Natural killer cell (primary cell): ENCODE data around the gene SGO1. TPM values are rescaled to one million over a fixed set of nuclear protein-coding genes. Genes with fewer than 3 reads are reported as not detected.

Experiments
- ATAC-seq, 3 donors: fragments of 150-1000 bp in 2 of 3; fragments of 200-7000 bp in 1 of 3; cut with Tn5 transposase; 1 replicate in 1 of 3; 2 replicates in 2 of 3; pipeline ENCODE4 v1.10.0; 2021; ENCODE audit warnings: mild to moderate bottlenecking in 2 of 3, moderate library complexity in 2 of 3
- DNase-seq, 2 donors: peaks; one replicate each; pipeline versions ENCODE4 v3.0.0 to v3.0.0-alpha.2; 2013 to 2021; ENCODE audit warnings: mixed read lengths in 1 of 2
- H3K27ac ChIP-seq: one replicate; pipeline ENCODE4 v1.5.1; 2013; ENCODE audit warnings: mild to moderate bottlenecking, low read length
- H3K27me3 ChIP-seq: one replicate; pipeline ENCODE4 v1.6.1; 2013; ENCODE audit warnings: low read length; ENCODE audit not compliant: control insufficient read depth, insufficient read depth
- H3K36me3 ChIP-seq: one replicate; pipeline ENCODE4 v1.6.1; 2013; ENCODE audit warnings: low read length; ENCODE audit not compliant: control insufficient read depth, insufficient read depth
- H3K4me1 ChIP-seq: one replicate; pipeline ENCODE4 v1.6.1; 2013; ENCODE audit warnings: low read length; ENCODE audit not compliant: control insufficient read depth, insufficient read depth
- H3K4me3 ChIP-seq: one replicate; pipeline ENCODE4 v1.5.1; 2013; ENCODE audit warnings: low read length
- H3K9me3 ChIP-seq: one replicate; pipeline ENCODE4 v1.6.1; 2013; ENCODE audit warnings: low read length; ENCODE audit not compliant: control insufficient read depth, insufficient read depth
- H3K27ac Mint-ChIP-seq, 2 donors: one replicate each; pipeline ENCODE4 v1.8.0; 2022; ENCODE audit warnings: mild to moderate bottlenecking in 2 of 2, mixed read lengths in 2 of 2, moderate library complexity in 1 of 2
- H3K27me3 Mint-ChIP-seq, 2 donors: one replicate each; pipeline ENCODE4 v1.8.0; 2022; ENCODE audit warnings: low read depth in 2 of 2, mixed read lengths in 2 of 2
- H3K36me3 Mint-ChIP-seq: one replicate; pipeline ENCODE4 v1.8.0; 2022; ENCODE audit warnings: mixed read lengths
- H3K4me1 Mint-ChIP-seq, 2 donors: one replicate each; pipeline ENCODE4 v1.8.0; 2022; ENCODE audit warnings: mixed read lengths in 2 of 2
- H3K4me3 Mint-ChIP-seq: one replicate; pipeline ENCODE4 v1.8.0; 2022; ENCODE audit warnings: mild to moderate bottlenecking, moderate library complexity, mixed read lengths
- H3K9me3 Mint-ChIP-seq, 2 donors: one replicate each; pipeline ENCODE4 v1.8.0; 2022; ENCODE audit warnings: mixed read lengths in 2 of 2
- WGBS: methylation state at CpG from one replicate; pipeline ENCODE4 v1.1.7; 2013; ENCODE audit warnings: missing lambda C conversion rate; ENCODE audit not compliant: insufficient coverage; 5-methylcytosine and 5-hydroxymethylcytosine counted together
- intact Hi-C: fragments of 100-400 bp; cut with micrococcal nuclease; formaldehyde crosslinking; loops from one replicate; pipeline ENCODE4 v1.14.2; 2022
- total RNA-seq, 4 donors: library from RNA; stranded (reverse); fragments of 120-200 nt in 1 of 4; gene quantifications; one replicate each; pipeline versions ENCODE4 v1.2.3 to v1.2.4, GENCODE V29; 2013 to 2022
- TF ChIP-seq, protein P1 (sequence below): fragments of 200-600 bp; IDR thresholded peaks from one replicate; pipeline ENCODE4 v1.8.0; 2022; ENCODE audit warnings: antibody characterized with exemption

Gene SGO1
- total RNA-seq, 3 donors from 2014 or later (not counting 1 experiment from before 2014, with no cell fraction given): 0.55 to 1.4 (median 0.94) TPM

- WGBS: 94% methylated on average over 7 of the region's 7 CpGs
- DNase-seq: no peak
- ATAC-seq: no peak
- Histone ChIP-seq H3K9me3 (no peaks in the 10 kb centered on the region), H3K27ac (no peak overlapping the region), H3K4me3 (no peak overlapping the region), H3K36me3 (peaks cover 56% of the 10 kb centered on the region), H3K4me1 (peaks cover 3% of the 10 kb centered on the region), H3K27me3 (no peaks in the 10 kb centered on the region)
- peaks cover 15 to 16% of the 10 kb centered on the region in 2 donors for H3K4me1 Mint-ChIP-seq
- TF ChIP-seq, protein P1, sequence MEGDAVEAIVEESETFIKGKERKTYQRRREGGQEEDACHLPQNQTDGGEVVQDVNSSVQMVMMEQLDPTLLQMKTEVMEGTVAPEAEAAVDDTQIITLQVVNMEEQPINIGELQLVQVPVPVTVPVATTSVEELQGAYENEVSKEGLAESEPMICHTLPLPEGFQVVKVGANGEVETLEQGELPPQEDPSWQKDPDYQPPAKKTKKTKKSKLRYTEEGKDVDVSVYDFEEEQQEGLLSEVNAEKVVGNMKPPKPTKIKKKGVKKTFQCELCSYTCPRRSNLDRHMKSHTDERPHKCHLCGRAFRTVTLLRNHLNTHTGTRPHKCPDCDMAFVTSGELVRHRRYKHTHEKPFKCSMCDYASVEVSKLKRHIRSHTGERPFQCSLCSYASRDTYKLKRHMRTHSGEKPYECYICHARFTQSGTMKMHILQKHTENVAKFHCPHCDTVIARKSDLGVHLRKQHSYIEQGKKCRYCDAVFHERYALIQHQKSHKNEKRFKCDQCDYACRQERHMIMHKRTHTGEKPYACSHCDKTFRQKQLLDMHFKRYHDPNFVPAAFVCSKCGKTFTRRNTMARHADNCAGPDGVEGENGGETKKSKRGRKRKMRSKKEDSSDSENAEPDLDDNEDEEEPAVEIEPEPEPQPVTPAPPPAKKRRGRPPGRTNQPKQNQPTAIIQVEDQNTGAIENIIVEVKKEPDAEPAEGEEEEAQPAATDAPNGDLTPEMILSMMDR: no peak
- H3K9me3 Mint-ChIP-seq: no peaks in the 10 kb centered on the region
- H3K4me3 Mint-ChIP-seq: no peak overlapping the region
- peaks cover 33% of the 10 kb centered on the region for H3K36me3 Mint-ChIP-seq
- intact Hi-C loops: no loop called here
- no peaks in the 10 kb centered on the region for H3K27me3 Mint-ChIP-seq
- H3K27ac Mint-ChIP-seq: peak overlapping the region; percentile 33 to 73
Measured at GRCh38 chr3:20130106-20130505, 55.9 kb downstream of the SGO1 start.

- Mint-ChIP-seq H3K36me3 (peaks cover 36% of the 10 kb centered on the region), H3K27ac (peak overlapping the region; percentile 44 to 56), H3K9me3 (no peaks in the 10 kb centered on the region), H3K4me3 (no peak overlapping the region), H3K27me3 (no peaks in the 10 kb centered on the region), H3K4me1 (peaks cover 12 to 15% of the 10 kb centered on the region in 2 donors)
- intact Hi-C loops: no loop called here
- TF ChIP-seq, protein P1: no peak
- Histone ChIP-seq H3K36me3 (peaks cover 68% of the 10 kb centered on the region), H3K9me3 (no peaks in the 10 kb centered on the region), H3K27ac (no peak overlapping the region), H3K27me3 (no peaks in the 10 kb centered on the region), H3K4me1 (peaks cover 3% of the 10 kb centered on the region), H3K4me3 (no peak overlapping the region)
- ATAC-seq (no peak), DNase-seq (no peak)
- 100% methylated on average over 2 of the region's 2 CpGs for WGBS
Measured at GRCh38 chr3:20128358-20128757, 57.6 kb downstream of the SGO1 start.

DNA sequence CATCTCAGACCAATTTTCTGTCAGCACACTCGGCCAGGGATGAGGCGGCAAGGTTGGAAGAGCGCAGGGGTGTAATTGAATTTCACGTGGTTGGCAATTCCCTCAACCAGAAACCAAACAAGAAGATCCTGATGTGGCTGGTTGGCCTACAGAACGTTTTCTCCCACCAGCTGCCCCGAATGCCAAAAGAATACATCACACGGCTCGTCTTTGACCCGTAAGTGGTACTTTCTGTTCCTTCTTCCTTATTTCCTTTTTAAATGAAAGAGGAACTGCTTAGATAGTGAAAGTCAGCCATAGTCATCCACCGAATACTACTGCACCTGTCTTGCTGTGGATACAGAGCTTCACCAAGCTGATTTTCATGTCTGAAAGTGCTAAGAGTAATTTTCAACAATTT lies 60.1 kb downstream of the SGO1 start:
- Mint-ChIP-seq H3K27ac (peak overlapping the region; percentile 66 to 86), H3K4me1 (peaks cover 12 to 15% of the 10 kb centered on the region in 2 donors), H3K9me3 (no peaks in the 10 kb centered on the region), H3K36me3 (peaks cover 39% of the 10 kb centered on the region), H3K4me3 (no peak overlapping the region), H3K27me3 (no peaks in the 10 kb centered on the region)
- TF ChIP-seq, protein P1: no peak
- H3K4me3 ChIP-seq: no peak overlapping the region
- WGBS: 49% methylated on average over 8 of the region's 10 CpGs
- DNase-seq (no peak), ATAC-seq (peak; percentile 15 to 32 (median 26))
- H3K36me3 ChIP-seq: peaks cover 76% of the 10 kb centered on the region
- H3K9me3 ChIP-seq: no peaks in the 10 kb centered on the region
- intact Hi-C loops: no loop called here
- peaks cover 3% of the 10 kb centered on the region for H3K4me1 ChIP-seq
- peak overlapping the region; percentile 49 for H3K27ac ChIP-seq
- H3K27me3 ChIP-seq: no peaks in the 10 kb centered on the region

DNA sequence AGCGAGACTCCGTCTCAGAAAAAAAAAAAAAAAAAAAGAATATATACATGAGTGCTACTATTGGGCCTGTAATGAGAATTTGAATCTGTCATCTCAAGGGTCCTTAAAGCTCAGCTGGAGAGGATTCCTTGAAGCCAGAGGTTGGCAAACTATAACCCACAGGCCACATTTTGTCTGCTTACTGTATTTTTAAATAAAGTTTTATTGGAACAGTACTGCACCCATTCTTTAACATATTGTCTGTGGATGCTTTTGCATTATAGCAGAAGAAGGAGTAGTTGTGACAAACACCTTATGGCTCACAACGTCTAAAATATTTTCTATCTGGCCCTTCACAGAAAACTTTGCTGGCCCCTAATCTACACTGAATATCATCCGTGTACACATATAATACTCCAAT lies 60.7 kb downstream of the SGO1 start:
- Histone ChIP-seq H3K4me3 (no peak overlapping the region), H3K27ac (peak overlapping the region; percentile 49), H3K27me3 (no peaks in the 10 kb centered on the region), H3K4me1 (peaks cover 3% of the 10 kb centered on the region), H3K36me3 (peaks cover 77% of the 10 kb centered on the region), H3K9me3 (no peaks in the 10 kb centered on the region)
- ATAC-seq (no peak), DNase-seq (no peak)
- no peaks in the 10 kb centered on the region for H3K27me3 Mint-ChIP-seq
- intact Hi-C loops: no loop called here
- H3K9me3 Mint-ChIP-seq: no peaks in the 10 kb centered on the region
- no CpG with 5 or more reads among the region's 4 CpGs for WGBS
- TF ChIP-seq, protein P1: no peak
- peaks cover 8 to 10% of the 10 kb centered on the region in 2 donors for H3K4me1 Mint-ChIP-seq
- H3K36me3 Mint-ChIP-seq: peaks cover 33% of the 10 kb centered on the region
- H3K4me3 Mint-ChIP-seq: no peak overlapping the region
- H3K27ac Mint-ChIP-seq: peak overlapping the region; percentile 66 to 86
